T-helper 1 cell treated with Interleukin-12 subunit alpha and Interleukin-12 subunit beta and Interleukin-4 antibody, amounts not matched to agents 30 ng/mL and 1 ng/mL, for 36 hours (primary cell): Measurements from ENCODE around the gene ANO2. TPM values are rescaled to one million over a fixed set of nuclear protein-coding genes. Genes with fewer than 3 reads are reported as not detected.

Source experiments
- intact Hi-C: fragments of 100-400 bp; cut with micrococcal nuclease; formaldehyde crosslinking; loops from one replicate; pipeline ENCODE4 v1.15.1; 2024
- total RNA-seq: library from RNA; stranded (reverse); gene quantifications from 2 replicates; pipeline ENCODE4 v1.2.3, GENCODE V29; 2022

The ANO2 gene
- total RNA-seq, 1 donor from 2014 or later, result not detected

GRCh38 chr12:5921027-5921909 is 23.8 kb downstream of the ANO2 start:
- intact Hi-C loops, result no loop called here

- intact Hi-C loops, result no loop called here
These were observed 28.2 kb downstream of the ANO2 start for GRCh38 chr12:5916785-5917290.

DNA sequence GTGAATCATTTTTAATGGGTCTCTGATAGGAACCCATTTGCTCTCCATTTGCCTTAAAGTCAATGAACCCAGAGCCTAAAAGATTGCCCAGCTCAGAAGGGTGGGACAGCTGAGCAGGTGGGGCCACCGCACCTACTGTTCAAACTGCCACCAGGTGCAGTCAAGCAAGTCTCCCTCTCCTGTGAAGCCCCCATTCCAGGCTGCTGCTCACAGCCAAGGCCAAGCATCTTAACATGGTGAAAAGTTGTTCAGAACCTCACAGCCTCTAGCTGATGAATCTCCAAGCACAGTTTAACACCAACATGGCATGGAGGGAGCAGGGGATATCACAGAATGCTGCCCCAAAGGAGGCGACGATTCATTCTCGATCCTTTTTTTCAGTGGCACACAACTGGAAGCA is 29.5 kb downstream of the ANO2 start:
- intact Hi-C loops, result no loop called here

DNA sequence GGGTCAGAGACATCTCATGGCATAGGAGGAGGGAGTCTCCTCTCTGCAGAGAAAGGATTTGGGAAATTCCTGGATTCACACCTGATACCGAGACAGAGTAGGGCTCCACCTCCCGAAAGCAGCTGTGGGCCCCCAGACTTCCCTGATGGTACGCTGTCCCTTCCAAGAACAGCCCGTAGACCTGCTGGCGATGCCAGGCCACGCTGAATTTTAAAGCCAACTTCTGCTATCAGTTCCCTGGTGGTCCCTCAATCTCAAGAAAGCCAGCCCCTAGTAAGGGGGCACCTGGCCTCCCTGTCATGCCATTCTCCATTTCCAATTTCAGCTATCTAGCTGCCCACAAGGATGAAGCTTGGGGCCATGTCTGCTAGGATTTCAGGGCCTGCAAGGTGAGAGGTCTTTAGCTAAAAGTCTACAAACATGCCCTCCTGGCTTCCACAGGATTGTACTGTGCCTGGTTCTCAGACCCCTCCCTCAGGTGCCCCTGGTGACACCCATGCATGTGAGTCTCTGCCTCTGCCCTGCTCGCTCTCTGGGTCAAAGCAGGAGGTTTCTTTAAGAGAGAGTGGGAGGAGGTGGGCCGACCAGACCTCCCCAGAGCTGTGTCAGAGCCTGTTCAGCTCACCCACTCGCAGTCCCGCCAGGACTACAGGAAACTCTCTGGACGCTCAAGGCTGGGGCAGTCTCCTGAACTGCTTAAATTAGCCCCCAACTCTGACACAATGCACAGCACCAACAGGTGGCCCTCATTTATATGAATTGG is 30.5 kb downstream of the ANO2 start:
- intact Hi-C loops, result no loop called here

DNA sequence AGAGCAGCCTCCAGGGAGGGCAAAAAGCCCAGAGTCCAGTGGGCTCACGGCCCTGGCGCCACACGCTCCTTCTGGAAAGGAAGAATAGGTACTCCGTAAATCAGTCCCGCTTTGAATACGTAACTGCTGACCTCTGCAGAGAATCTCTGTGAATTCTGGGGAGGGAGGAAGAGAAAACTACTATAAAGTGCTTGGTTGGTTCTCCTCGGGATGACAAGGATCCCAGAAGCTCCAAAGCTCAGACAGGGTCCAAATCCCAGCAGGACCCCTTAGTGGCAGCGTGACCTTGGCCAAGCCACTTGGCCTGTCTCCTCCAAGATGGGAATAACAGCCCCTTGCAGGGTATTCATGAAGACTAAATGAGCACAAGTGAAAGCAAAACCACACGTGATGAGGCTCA is 31.7 kb downstream of the ANO2 start:
- intact Hi-C loops, result no loop called here

- intact Hi-C loops, result no loop called here
These were observed 32.4 kb downstream of the ANO2 start for GRCh38 chr12:5912437-5913334.

DNA sequence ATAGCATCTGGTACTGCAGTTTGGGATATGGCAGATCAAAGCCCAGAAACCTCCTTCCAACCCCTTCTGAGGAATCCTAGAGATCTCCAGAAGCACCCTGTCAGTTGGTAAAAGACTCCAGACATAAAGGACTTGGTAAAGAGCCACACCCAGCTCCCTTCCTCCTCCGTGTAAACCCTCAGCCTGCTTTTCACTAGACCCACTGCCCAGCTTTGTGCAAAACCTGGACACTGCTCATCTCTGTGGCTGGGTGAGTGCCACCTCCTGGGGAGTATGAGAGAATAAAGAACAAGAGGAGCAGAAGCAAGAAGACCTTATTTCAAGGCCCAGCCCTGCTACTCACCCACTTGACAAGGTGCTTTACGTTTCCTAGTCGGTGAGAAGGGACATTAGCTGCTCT is 33.0 kb downstream of the ANO2 start:
- intact Hi-C loops, result no loop called here

GRCh38 chr12:5910790-5911548 is 34.1 kb downstream of the ANO2 start:
- intact Hi-C loops, result no loop called here

DNA sequence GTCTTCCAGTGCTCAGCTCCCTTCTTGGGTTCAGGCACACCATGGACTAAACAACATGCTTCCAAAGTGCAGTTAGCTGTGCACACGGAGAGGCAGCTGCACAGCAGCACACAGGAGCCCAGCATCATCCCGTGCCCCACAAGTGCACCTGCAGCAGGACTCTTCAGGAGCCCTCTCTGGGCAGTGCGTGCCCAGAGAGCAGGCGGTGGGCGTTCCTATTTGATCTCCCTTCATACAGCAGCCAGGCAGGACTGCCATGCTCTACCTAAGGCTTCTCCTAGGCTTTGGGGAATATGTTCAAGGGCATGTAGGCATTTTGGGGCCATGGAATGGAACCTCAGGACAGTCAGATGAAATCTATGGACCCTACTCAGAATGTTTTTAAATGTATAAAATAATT is 35.5 kb downstream of the ANO2 start:
- intact Hi-C loops, result no loop called here

DNA sequence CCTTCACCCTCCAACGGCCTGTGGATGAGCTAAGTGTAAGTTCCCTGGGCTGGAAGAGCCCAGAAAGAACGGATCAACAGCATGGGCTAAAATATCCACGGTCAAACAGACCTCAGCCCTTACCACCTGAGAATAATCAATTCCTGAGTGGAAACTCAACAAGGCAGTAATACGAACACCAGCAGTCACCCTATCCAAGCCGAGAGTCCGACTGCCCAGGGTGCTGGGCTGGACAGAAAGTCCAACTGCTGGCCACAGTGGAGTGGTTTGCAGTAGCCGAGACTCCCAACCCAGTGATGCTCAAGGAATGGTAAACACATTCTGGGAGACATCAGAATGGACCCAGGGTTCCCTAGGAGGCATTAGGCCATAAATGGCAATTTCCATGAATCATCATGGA is 36.8 kb downstream of the ANO2 start:
- intact Hi-C loops, result no loop called here

DNA sequence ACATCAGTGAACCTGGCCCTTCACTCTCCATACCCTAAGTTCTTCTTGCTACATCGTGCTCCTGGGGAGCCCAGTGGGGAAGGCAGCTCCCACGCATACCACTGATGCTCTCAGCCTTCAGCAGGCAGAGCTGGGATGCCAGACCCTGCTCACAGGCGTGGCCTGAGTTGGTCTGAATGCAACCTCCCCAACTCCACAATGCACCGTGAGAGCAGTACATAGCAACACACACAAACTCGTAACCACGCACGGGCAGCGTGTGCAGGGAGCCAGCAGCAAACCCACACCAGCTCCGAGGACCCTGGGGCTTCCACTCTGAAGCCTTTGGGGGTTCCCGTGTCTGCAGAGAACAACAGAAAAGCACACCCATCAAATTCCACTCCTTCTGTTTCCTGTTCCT is 37.3 kb downstream of the ANO2 start:
- intact Hi-C loops, result no loop called here

- intact Hi-C loops, result no loop called here
These were observed 39.3 kb downstream of the ANO2 start for GRCh38 chr12:5905757-5906156.

DNA sequence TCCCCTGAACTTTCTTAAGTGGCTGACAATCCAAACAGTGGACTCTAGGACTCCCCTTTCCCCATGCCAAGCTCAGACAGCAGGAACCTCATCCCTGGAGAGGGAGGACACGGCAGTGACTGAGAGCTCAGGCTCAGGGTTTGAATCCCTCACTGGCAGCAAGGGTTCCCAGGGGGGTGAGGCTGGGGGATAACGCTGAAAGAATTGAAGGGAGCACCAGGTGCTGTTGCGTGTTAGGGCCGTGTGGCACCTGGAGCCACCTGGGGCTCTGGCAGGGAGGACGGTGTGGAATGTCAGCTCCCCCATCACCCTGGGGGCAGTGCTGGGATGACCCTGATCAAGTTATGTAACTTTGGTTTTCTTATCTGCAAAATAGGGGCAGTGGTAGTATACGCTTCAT is 40.1 kb downstream of the ANO2 start:
- intact Hi-C loops, result no loop called here

DNA sequence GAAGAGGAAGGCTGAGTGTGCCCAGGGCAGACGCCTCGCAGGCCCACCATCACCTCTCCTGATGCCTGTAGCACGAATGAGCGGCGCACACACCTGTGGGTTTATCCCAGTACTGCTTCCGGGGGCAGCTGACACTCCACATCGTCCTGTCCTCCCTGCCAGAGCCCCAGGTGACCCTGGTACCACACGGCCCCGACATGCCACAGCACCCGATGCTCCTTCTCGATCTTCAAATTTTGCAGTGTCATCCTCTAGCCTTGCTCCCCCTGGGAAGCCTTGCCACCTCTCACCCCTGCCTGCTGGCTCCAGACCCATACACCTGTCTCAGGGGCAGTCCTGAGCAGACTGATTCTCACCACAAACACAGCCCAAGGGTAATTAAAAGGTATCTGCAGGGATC is 40.6 kb downstream of the ANO2 start:
- intact Hi-C loops, result no loop called here

DNA sequence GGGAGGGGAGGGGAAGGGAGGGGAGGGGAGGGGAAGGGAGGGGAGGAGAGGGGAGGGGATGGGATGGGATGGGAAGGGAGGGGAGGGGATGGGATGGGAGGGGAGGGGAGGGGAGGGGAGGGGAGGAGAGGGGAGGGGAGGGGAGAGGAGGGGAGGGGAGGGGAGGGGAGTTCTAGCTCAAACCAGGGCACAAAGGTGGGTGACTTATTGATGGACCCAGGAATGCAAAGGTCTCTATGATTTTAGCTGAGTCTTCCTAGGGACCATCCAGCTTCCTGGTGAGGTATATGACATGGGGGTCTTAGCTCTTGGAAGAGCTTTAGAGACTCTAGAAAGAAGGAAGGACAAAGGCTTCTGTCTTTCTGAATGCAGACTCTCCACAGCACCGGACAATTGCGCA is 42.3 kb downstream of the ANO2 start:
- intact Hi-C loops, result no loop called here

- intact Hi-C loops, result no loop called here
These were observed 43.6 kb downstream of the ANO2 start for GRCh38 chr12:5901416-5901815.

DNA sequence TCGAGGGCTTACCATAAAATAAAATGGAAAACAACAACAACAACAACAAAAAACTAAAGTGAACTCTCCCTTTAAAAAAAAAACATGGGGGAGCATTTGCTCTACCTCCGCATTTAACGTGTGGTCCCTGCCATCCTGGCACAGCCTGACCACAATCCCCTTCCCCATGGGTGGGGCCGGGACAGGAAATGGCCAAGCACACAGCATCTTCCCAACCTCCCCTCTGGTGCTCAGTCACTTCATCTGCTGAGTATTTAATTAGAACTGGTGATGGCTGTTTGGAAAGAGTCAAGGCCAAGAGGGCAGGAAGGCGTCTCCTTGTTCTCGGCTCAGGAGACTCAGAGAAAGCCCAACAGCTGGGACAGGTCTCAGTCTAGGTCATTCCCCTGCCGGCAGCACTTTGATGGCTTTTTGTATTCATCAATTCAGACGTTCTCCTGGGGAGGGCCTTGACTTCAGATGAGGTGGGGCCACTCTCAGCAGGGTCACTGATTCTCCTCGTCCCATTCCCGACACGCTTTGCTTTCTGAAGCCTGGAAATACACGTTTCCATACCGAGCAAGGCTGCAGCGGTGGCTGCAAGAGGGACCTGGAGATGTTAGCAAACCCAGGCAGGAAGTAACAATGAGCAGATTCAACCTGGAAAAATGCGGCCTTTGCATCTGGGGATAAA is 44.4 kb downstream of the ANO2 start:
- intact Hi-C loops, result no loop called here

DNA sequence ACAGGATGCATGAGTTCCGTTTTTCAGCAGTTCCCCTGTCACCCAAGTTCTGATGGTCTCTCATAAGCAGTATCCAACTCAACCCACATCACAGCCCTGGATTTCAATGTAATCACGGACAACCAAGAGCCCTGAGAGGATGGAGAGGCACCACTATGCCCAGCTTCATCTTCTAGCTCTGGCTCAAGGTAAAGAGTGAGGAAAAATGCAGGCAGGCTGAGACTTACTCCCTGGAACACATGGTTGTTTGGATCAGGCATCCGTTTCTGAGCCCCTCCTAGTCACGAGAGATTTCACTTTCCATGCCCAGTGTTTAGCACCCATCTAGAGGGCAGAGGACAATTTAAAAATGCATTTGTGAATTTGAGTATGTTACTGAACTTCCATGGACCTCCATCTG is 45.0 kb downstream of the ANO2 start:
- intact Hi-C loops, result no loop called here

DNA sequence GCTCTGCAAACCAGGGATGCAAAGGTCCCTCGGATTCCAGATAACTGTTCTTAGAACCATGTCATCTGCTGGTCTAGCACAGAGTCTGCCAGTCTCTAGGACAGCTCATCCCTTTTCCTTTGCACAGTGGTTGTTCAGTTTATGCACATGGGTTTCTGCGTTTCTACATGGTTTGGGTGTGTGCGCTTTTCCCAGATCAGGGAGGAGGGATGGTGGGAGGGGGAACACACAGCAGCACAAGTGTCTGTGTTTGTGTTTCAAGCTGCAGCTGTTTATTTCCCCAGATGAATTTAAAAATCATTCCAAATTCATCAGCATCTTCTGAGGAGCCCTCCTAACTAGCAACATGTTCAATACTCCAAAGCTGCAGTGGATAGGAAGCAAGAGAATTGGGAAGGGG is 45.4 kb downstream of the ANO2 start:
- intact Hi-C loops, result no loop called here

DNA sequence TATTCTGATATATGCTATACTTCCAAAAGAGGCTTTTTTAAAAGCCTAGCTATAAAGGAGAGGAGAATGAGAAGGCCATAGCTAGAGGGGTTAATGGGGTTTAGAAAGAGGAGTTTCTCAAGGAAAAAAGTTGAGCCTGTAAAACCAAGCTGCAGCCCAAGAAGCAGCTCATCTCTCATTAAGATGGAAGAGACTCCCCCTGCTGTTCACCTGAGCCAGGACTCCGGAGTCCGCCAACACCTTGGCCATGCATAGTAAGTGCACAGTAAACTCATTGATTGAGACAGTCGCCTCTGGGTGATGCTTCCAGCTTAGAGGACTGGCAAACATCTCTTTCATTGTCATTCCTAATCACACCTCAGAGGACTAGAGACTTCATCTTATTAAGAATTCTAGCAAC is 46.2 kb downstream of the ANO2 start:
- intact Hi-C loops, result no loop called here
